ENCODE data around the gene DPP6.
A peak's percentile ranks its signal among the peaks of the same experiment; 100 is the strongest.

DPP6 gene

GRCh38 chr7:154738216-154738615 is 686.0 kb downstream of the DPP6 start:
- Histone ChIP-seq H3K27ac (ENCODE audit: insufficient read depth in 1 of 2, low read depth in 1 of 2, low read length in 2 of 2, poor library complexity in 1 of 2, severe bottlenecking in 2 of 2) (no peak overlapping the region), H3K4me1 (ENCODE audit: control extremely low read depth in 1 of 4, control insufficient read depth in 4 of 4, insufficient read depth in 4 of 4, low read length in 3 of 4) (no peaks in the 10 kb centered on the region), H3K4me3 (ENCODE audit: control insufficient read depth in 1 of 7, extremely low read depth in 1 of 7, insufficient read depth in 4 of 7, low read depth in 2 of 7, low read length in 6 of 7) (no peak overlapping the region), H3K27me3 (replicated peaks in 2 of 5; ENCODE audit: control insufficient read depth in 4 of 5, insufficient read depth in 5 of 5, low read length in 4 of 5) (no peaks in the 10 kb centered on the region), H3K9me3 (ENCODE audit: control extremely low read depth in 1 of 5, control insufficient read depth in 4 of 5, insufficient read depth in 2 of 5, low read depth in 1 of 5, low read length in 4 of 5) (no peaks in the 10 kb centered on the region), H3K36me3 (ENCODE audit: control insufficient read depth in 4 of 4, insufficient read depth in 4 of 4, low read length in 3 of 4) (no peaks in the 10 kb centered on the region)
- DNase-seq = no peak
- WGBS (ENCODE audit: insufficient coverage) = 94% methylated on average over 3 of the region's 5 CpGs
- POLR2A ChIA-PET = no interaction called here
- CTCF ChIA-PET = no interaction called here

GRCh38 chr7:154741131-154741530 is 688.9 kb downstream of the DPP6 start:
- H3K9me3 ChIP-seq (ENCODE audit: control extremely low read depth in 1 of 5, control insufficient read depth in 4 of 5, insufficient read depth in 2 of 5, low read depth in 1 of 5, low read length in 4 of 5) = no peaks in the 10 kb centered on the region
- 83% methylated on average over 6 of the region's 6 CpGs for whole genome bisulfite sequencing (ENCODE audit: insufficient coverage)
- ChIA-PET CTCF (no interaction called here), POLR2A (no interaction called here)
- H3K27me3 ChIP-seq (replicated peaks in 2 of 5; ENCODE audit: control insufficient read depth in 4 of 5, insufficient read depth in 5 of 5, low read length in 4 of 5) = peaks cover 0 to 4% (median 0%) of the 10 kb centered on the region in 5 experiments
- H3K27ac ChIP-seq (ENCODE audit: insufficient read depth in 1 of 2, low read depth in 1 of 2, low read length in 2 of 2, poor library complexity in 1 of 2, severe bottlenecking in 2 of 2) = no peak overlapping the region
- no peak for DNase-seq
- H3K4me1 ChIP-seq (ENCODE audit: control extremely low read depth in 1 of 4, control insufficient read depth in 4 of 4, insufficient read depth in 4 of 4, low read length in 3 of 4) = no peaks in the 10 kb centered on the region
- H3K36me3 ChIP-seq (ENCODE audit: control insufficient read depth in 4 of 4, insufficient read depth in 4 of 4, low read length in 3 of 4) = no peaks in the 10 kb centered on the region
- no peak overlapping the region for H3K4me3 ChIP-seq (ENCODE audit: control insufficient read depth in 1 of 7, extremely low read depth in 1 of 7, insufficient read depth in 4 of 7, low read depth in 2 of 7, low read length in 6 of 7)

DNA sequence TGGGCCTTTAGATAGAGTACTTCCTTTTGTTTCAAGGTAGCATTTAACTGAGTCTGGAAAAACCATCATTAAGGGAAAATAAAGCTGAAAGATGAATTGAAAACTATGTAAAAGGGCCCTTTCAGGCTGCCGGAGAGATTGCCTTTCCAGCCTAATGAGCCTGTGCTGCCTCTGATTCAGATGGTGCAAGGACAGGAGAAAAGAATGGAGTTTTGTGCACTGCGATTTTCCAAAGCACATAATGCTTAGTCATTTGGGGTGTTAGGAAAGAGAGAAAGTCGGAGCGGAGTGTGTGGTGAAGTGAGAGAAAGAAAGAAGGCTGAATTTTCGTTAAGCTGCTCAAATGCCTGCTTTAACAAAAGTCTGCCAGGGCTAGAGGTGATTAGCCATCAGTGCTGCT is 691.0 kb downstream of the DPP6 start:
- ChIA-PET POLR2A (no interaction called here), CTCF (no interaction called here)
- H3K4me1 ChIP-seq (ENCODE audit: control extremely low read depth in 1 of 4, control insufficient read depth in 4 of 4, insufficient read depth in 4 of 4, low read length in 3 of 4) = no peaks in the 10 kb centered on the region
- H3K36me3 ChIP-seq (ENCODE audit: control insufficient read depth in 4 of 4, insufficient read depth in 4 of 4, low read length in 3 of 4) = no peaks in the 10 kb centered on the region
- H3K9me3 ChIP-seq (ENCODE audit: control extremely low read depth in 1 of 5, control insufficient read depth in 4 of 5, insufficient read depth in 2 of 5, low read depth in 1 of 5, low read length in 4 of 5) = no peaks in the 10 kb centered on the region
- H3K27me3 ChIP-seq (replicated peaks in 2 of 5; ENCODE audit: control insufficient read depth in 4 of 5, insufficient read depth in 5 of 5, low read length in 4 of 5) = peaks cover 0 to 4% (median 0%) of the 10 kb centered on the region in 5 experiments
- 90% methylated on average over 5 of the region's 5 CpGs for WGBS (ENCODE audit: insufficient coverage)
- DNase-seq = no peak
- H3K27ac ChIP-seq (ENCODE audit: insufficient read depth in 1 of 2, low read depth in 1 of 2, low read length in 2 of 2, poor library complexity in 1 of 2, severe bottlenecking in 2 of 2) = no peak overlapping the region
- H3K4me3 ChIP-seq (ENCODE audit: control insufficient read depth in 1 of 7, extremely low read depth in 1 of 7, insufficient read depth in 4 of 7, low read depth in 2 of 7, low read length in 6 of 7) = no peak overlapping the region

DNA sequence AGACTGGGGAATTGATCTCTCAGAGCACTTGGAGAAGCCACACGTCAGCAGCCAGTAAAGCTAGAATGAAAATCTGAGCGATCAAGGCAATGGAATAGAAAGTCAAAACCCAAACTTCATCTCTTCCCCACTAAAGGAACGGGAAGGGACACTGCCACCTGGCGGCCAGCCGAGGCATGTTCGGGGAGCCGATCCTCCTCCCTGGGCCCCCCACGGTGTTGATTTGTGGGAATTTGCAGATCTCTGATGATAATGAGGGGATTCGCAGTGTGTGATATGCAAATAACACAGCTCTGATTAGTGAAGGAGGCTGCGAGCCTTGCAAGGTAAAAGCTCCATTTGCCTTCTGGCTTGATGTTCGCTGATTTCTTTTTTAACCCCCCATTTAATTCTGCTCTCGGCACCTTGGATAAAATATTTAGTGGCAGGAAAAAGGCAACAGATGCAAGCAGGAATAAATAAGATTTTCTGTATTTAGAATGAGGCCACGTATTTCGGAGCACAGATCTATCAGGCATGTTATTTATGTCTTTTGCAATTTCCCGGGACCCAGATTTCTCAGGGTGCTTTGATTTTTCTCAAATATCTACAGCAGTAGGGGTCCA is 692.2 kb downstream of the DPP6 start:
- Histone ChIP-seq H3K27me3 (replicated peaks in 2 of 5; ENCODE audit: control insufficient read depth in 4 of 5, insufficient read depth in 5 of 5, low read length in 4 of 5) (peaks cover 0 to 4% (median 0%) of the 10 kb centered on the region in 5 experiments), H3K9me3 (ENCODE audit: control extremely low read depth in 1 of 5, control insufficient read depth in 4 of 5, insufficient read depth in 2 of 5, low read depth in 1 of 5, low read length in 4 of 5) (no peaks in the 10 kb centered on the region), H3K4me3 (ENCODE audit: control insufficient read depth in 1 of 7, extremely low read depth in 1 of 7, insufficient read depth in 4 of 7, low read depth in 2 of 7, low read length in 6 of 7) (no peak overlapping the region), H3K36me3 (ENCODE audit: control insufficient read depth in 4 of 4, insufficient read depth in 4 of 4, low read length in 3 of 4) (no peaks in the 10 kb centered on the region), H3K27ac (ENCODE audit: insufficient read depth in 1 of 2, low read depth in 1 of 2, low read length in 2 of 2, poor library complexity in 1 of 2, severe bottlenecking in 2 of 2) (no peak overlapping the region), H3K4me1 (ENCODE audit: control extremely low read depth in 1 of 4, control insufficient read depth in 4 of 4, insufficient read depth in 4 of 4, low read length in 3 of 4) (no peaks in the 10 kb centered on the region)
- ChIA-PET POLR2A (no interaction called here), CTCF (no interaction called here)
- DNase-seq = peak in 2 of 3 donors; percentile 6 to 7
- WGBS (ENCODE audit: insufficient coverage) = 59% methylated on average over 4 of the region's 15 CpGs

DNA sequence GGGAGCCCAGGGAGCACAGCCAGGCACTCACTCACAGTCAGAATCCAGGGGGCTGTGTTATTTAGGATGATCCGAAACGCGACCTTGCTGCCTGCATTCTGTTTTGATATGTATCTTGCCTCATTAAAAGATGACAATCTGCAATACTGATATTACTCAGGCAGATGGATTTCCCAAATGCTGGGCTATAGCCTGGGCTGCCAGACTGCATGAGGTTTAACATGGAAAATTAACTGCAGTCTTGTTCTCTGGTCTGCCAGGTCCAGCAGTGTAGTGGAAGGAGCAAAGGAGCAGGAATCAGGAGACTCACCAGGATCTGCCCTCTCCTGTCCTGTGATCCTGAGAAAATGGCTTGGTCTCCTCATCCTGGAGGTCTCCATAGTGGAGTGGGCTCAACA is 692.7 kb downstream of the DPP6 start:
- DNase-seq = no peak
- ChIA-PET POLR2A (no interaction called here), CTCF (no interaction called here)
- Histone ChIP-seq H3K27ac (ENCODE audit: insufficient read depth in 1 of 2, low read depth in 1 of 2, low read length in 2 of 2, poor library complexity in 1 of 2, severe bottlenecking in 2 of 2) (no peak overlapping the region), H3K9me3 (ENCODE audit: control extremely low read depth in 1 of 5, control insufficient read depth in 4 of 5, insufficient read depth in 2 of 5, low read depth in 1 of 5, low read length in 4 of 5) (no peaks in the 10 kb centered on the region), H3K36me3 (ENCODE audit: control insufficient read depth in 4 of 4, insufficient read depth in 4 of 4, low read length in 3 of 4) (no peaks in the 10 kb centered on the region), H3K27me3 (replicated peaks in 2 of 5; ENCODE audit: control insufficient read depth in 4 of 5, insufficient read depth in 5 of 5, low read length in 4 of 5) (peaks cover 0 to 4% (median 0%) of the 10 kb centered on the region in 5 experiments), H3K4me3 (ENCODE audit: control insufficient read depth in 1 of 7, extremely low read depth in 1 of 7, insufficient read depth in 4 of 7, low read depth in 2 of 7, low read length in 6 of 7) (no peak overlapping the region), H3K4me1 (ENCODE audit: control extremely low read depth in 1 of 4, control insufficient read depth in 4 of 4, insufficient read depth in 4 of 4, low read length in 3 of 4) (no peaks in the 10 kb centered on the region)
- 70% methylated on average over 2 of the region's 3 CpGs for WGBS (ENCODE audit: insufficient coverage)

- DNase-seq = no peak
- Histone ChIP-seq H3K27me3 (replicated peaks in 2 of 5; ENCODE audit: control insufficient read depth in 4 of 5, insufficient read depth in 5 of 5, low read length in 4 of 5) (peaks cover 0 to 4% (median 0%) of the 10 kb centered on the region in 5 experiments), H3K4me1 (ENCODE audit: control extremely low read depth in 1 of 4, control insufficient read depth in 4 of 4, insufficient read depth in 4 of 4, low read length in 3 of 4) (no peaks in the 10 kb centered on the region), H3K9me3 (ENCODE audit: control extremely low read depth in 1 of 5, control insufficient read depth in 4 of 5, insufficient read depth in 2 of 5, low read depth in 1 of 5, low read length in 4 of 5) (no peaks in the 10 kb centered on the region), H3K36me3 (ENCODE audit: control insufficient read depth in 4 of 4, insufficient read depth in 4 of 4, low read length in 3 of 4) (no peaks in the 10 kb centered on the region), H3K4me3 (ENCODE audit: control insufficient read depth in 1 of 7, extremely low read depth in 1 of 7, insufficient read depth in 4 of 7, low read depth in 2 of 7, low read length in 6 of 7) (no peak overlapping the region), H3K27ac (ENCODE audit: insufficient read depth in 1 of 2, low read depth in 1 of 2, low read length in 2 of 2, poor library complexity in 1 of 2, severe bottlenecking in 2 of 2) (no peak overlapping the region)
- ChIA-PET POLR2A (no interaction called here), CTCF (no interaction called here)
- WGBS (ENCODE audit: insufficient coverage) = 79% methylated on average over 3 of the region's 5 CpGs
These were observed 694.6 kb downstream of the DPP6 start for GRCh38 chr7:154746571-154747360.

DNA sequence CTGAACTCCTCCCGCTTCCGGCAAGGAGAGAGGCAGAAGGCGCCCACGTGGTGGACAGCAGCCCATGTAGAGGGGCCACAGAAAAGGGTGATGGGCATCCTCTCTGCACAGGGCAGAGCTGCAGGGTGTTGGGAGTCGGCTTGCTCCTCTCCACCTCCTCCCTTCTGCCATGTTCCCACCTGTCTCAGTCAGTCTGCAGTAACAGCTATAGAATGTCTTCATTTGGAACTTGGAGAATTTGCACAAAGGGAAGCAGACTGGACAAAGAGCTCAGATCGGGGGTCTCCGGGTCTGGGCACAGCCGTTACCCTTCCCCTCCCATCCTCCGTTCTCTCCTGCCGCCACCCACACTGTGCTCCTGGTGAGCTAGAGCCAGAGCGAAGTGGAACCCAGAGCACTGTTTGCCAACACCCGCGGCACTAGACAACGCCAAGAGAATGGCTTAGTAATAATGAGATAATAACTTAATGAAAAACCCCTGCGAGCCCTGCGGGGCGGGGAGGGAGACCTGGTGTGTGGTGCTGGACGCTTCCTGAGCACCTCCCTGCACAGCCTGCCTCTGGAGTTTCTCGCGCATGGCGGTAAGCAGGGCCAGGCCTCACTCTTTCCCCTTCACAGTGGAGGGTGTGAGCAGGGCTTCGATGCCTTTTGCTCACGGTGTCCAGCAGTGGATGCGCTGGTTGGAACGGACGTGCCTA is 696.0 kb downstream of the DPP6 start:
- Histone ChIP-seq H3K27me3 (replicated peaks in 2 of 5; ENCODE audit: control insufficient read depth in 4 of 5, insufficient read depth in 5 of 5, low read length in 4 of 5) (peaks cover 0 to 4% (median 0%) of the 10 kb centered on the region in 5 experiments), H3K27ac (ENCODE audit: insufficient read depth in 1 of 2, low read depth in 1 of 2, low read length in 2 of 2, poor library complexity in 1 of 2, severe bottlenecking in 2 of 2) (no peak overlapping the region), H3K4me3 (ENCODE audit: control insufficient read depth in 1 of 7, extremely low read depth in 1 of 7, insufficient read depth in 4 of 7, low read depth in 2 of 7, low read length in 6 of 7) (no peak overlapping the region), H3K36me3 (ENCODE audit: control insufficient read depth in 4 of 4, insufficient read depth in 4 of 4, low read length in 3 of 4) (no peaks in the 10 kb centered on the region), H3K4me1 (ENCODE audit: control extremely low read depth in 1 of 4, control insufficient read depth in 4 of 4, insufficient read depth in 4 of 4, low read length in 3 of 4) (no peaks in the 10 kb centered on the region), H3K9me3 (ENCODE audit: control extremely low read depth in 1 of 5, control insufficient read depth in 4 of 5, insufficient read depth in 2 of 5, low read depth in 1 of 5, low read length in 4 of 5) (no peaks in the 10 kb centered on the region)
- no peak for DNase-seq
- 95% methylated on average over 16 of the region's 26 CpGs for WGBS (ENCODE audit: insufficient coverage)
- POLR2A ChIA-PET = no interaction called here
- CTCF ChIA-PET = no interaction called here
